PC-3 (cell line): ENCODE data around the gene ZNF837. TPM values are rescaled to one million over a fixed set of nuclear protein-coding genes. Genes with fewer than 3 reads are reported as not detected.

Experiments used
- ATAC-seq: fragments of 200-7000 bp; cut with Tn5 transposase; 2 replicates; pipeline ENCODE4 v1.9.1; 2020; ENCODE audit warnings: mild to moderate bottlenecking, moderate library complexity
- BruUV-seq: library from RNA; stranded (reverse); fragments of 400-500 nt; replicated peaks from 2 replicates; lab custom pipeline; 2021; lab: Mats Ljungman, UMichigan
- CTCF ChIA-PET: fragments of 300-600 bp; sonication (Branson Sonifier 250); formaldehyde crosslinking; loops from one replicate; lab custom pipeline; 2022; ENCODE audit warnings: antibody characterized with exemption; lab: Charles Lee
- POLR2A ChIA-PET: fragments of 300-600 bp; sonication (Branson Sonifier 250); formaldehyde crosslinking; loops from one replicate; lab custom pipeline; 2022; ENCODE audit warnings: antibody characterized with exemption; ENCODE audit not compliant: unreplicated experiment; lab: Charles Lee
- DNase-seq: peaks from one replicate; pipeline ENCODE4 v3.0.0-alpha.2; 2015
- H2AFZ ChIP-seq: fragments of 300-600 bp; sonication (generic); 2 replicates; pipeline ENCODE4 v1.6.0; 2016; ENCODE audit warnings: antibody characterized with exemption, low read length
- H3F3A ChIP-seq: fragments of 300-600 bp; sonication (generic); one replicate; pipeline ENCODE4 v1.6.0; 2017; ENCODE audit warnings: antibody characterized with exemption, low read length, control low read depth, mild to moderate bottlenecking; ENCODE audit not compliant: unreplicated experiment
- H3K27ac ChIP-seq: fragments of 300-600 bp; sonication (generic); 2 replicates; pipeline ENCODE4 v1.5.1; 2016; ENCODE audit warnings: mild to moderate bottlenecking, low read length
- H3K27me3 ChIP-seq: fragments of 300-600 bp; sonication (generic); 2 replicates; pipeline ENCODE4 v1.6.1; 2016; ENCODE audit warnings: low read length, mixed read lengths
- H3K36me3 ChIP-seq: fragments of 300-600 bp; sonication (generic); 2 replicates; pipeline ENCODE4 v1.6.1; 2016; ENCODE audit warnings: low read depth, mixed run types, low read length, mixed read lengths
- H3K4me1 ChIP-seq: fragments of 300-600 bp; sonication (generic); 2 replicates; pipeline ENCODE4 v1.5.1; 2016; ENCODE audit warnings: low read length; ENCODE audit not compliant: insufficient read depth
- H3K4me2 ChIP-seq: fragments of 300-600 bp; sonication (generic); 2 replicates; pipeline ENCODE4 v1.6.0; 2016; ENCODE audit warnings: low read length
- H3K4me3 ChIP-seq: fragments of 300-600 bp; sonication (generic); 2 replicates; pipeline ENCODE4 v1.5.1; 2016; ENCODE audit warnings: mild to moderate bottlenecking, low read length, mixed read lengths
- H3K79me2 ChIP-seq: fragments of 300-600 bp; sonication (generic); 2 replicates; pipeline ENCODE4 v1.6.1; 2017; ENCODE audit warnings: low read length, mixed read lengths
- H3K9ac ChIP-seq: fragments of 300-600 bp; sonication (generic); 2 replicates; pipeline ENCODE4 v1.6.0; 2016; ENCODE audit warnings: mild to moderate bottlenecking, low read length
- H3K9me2 ChIP-seq: fragments of 300-600 bp; sonication (generic); replicated peaks from 2 replicates; pipeline ENCODE4 v1.6.1; 2016; ENCODE audit warnings: mixed run types, low read length, mixed read lengths
- H3K9me3 ChIP-seq: fragments of 300-600 bp; sonication (generic); 2 replicates; pipeline ENCODE4 v1.6.1; 2016; ENCODE audit warnings: low read length, mixed read lengths
- H4K20me1 ChIP-seq: fragments of 300-600 bp; sonication (generic); 2 replicates; pipeline ENCODE4 v1.6.1; 2016; ENCODE audit warnings: low read length, mixed read lengths
- EZH2 ChIP-seq: fragments of 300-600 bp; sonication (generic); IDR thresholded peaks from one replicate; pipeline ENCODE4 v1.6.1; 2017; ENCODE audit warnings: antibody characterized with exemption, mild to moderate bottlenecking, low read length; ENCODE audit not compliant: unreplicated experiment
- EZH2phosphoT487 ChIP-seq: fragments of 300-600 bp; sonication (generic); IDR thresholded peaks from 2 replicates; pipeline ENCODE4 v1.6.1; 2018; ENCODE audit warnings: mild to moderate bottlenecking, antibody characterized with exemption, low read length, borderline replicate concordance
- intact Hi-C: fragments of 100-400 bp; cut with micrococcal nuclease; formaldehyde crosslinking; loops from 2 replicates; pipeline ENCODE4 v1.9.0; 2023
- total RNA-seq: library from RNA; depleted of rRNA; stranded (reverse); fragments of >200 nt; gene quantifications from 2 replicates; pipeline ENCODE4 v1.2.3, GENCODE V29; 2014
- TF ChIP-seq, protein P1 (sequence below): fragments of 300-600 bp; sonication (generic); conservative IDR thresholded peaks from 2 replicates; pipeline ENCODE4 v1.5.1; 2017; ENCODE audit warnings: antibody characterized with exemption, low read depth, mild to moderate bottlenecking, low read length

ZNF837 gene
- total RNA-seq, 1 experiment from 2014 or later, result 9.5 TPM

DNA sequence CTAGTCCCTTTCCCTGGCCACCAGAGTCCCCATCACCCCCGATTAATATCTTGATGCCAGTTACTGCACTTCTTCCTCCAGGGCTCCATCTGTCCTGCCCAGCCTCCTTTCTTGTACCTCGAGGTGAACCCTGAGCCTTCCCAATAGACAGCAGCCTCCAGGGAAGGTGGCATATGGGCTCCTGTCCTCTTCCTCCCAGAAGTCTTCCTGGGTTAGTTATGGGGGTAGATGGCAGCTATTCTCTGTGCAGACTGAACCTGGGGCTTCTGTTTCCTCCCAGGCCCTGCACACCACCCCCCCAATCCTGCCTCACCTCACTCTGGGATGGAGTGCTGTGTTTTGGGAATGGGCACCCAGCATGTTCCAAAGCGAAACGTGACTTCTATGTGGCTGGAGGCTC is 17.3 kb upstream of the ZNF837 start:
- no peaks in the 10 kb centered on the region for H3K9me3 ChIP-seq
- H3K4me1 ChIP-seq, result peaks cover 37% of the 10 kb centered on the region
- no peaks in the 10 kb centered on the region for H3K9me2 ChIP-seq
- intact Hi-C loops, result no loop called here
- no peak overlapping the region for H3K27ac ChIP-seq
- H3K4me2 ChIP-seq, result no peak overlapping the region
- H3K27me3 ChIP-seq, result no peaks in the 10 kb centered on the region
- H4K20me1 ChIP-seq, result peaks cover 21% of the 10 kb centered on the region
- peaks cover 11% of the 10 kb centered on the region for H3K79me2 ChIP-seq
- H3K36me3 ChIP-seq, result peaks cover 19% of the 10 kb centered on the region
- ChIA-PET CTCF (no interaction called here), POLR2A (no interaction called here)
- DNase-seq (no peak), ATAC-seq (no peak)
- no peak overlapping the region for H3K9ac ChIP-seq
- no peak overlapping the region for H2AFZ ChIP-seq
- H3K4me3 ChIP-seq, result no peak overlapping the region
- peaks cover 15% of the 10 kb centered on the region for H3F3A ChIP-seq
- TF ChIP-seq EZH2, result no peak
- TF ChIP-seq EZH2phosphoT487, result no peak
- TF ChIP-seq, protein P1, sequence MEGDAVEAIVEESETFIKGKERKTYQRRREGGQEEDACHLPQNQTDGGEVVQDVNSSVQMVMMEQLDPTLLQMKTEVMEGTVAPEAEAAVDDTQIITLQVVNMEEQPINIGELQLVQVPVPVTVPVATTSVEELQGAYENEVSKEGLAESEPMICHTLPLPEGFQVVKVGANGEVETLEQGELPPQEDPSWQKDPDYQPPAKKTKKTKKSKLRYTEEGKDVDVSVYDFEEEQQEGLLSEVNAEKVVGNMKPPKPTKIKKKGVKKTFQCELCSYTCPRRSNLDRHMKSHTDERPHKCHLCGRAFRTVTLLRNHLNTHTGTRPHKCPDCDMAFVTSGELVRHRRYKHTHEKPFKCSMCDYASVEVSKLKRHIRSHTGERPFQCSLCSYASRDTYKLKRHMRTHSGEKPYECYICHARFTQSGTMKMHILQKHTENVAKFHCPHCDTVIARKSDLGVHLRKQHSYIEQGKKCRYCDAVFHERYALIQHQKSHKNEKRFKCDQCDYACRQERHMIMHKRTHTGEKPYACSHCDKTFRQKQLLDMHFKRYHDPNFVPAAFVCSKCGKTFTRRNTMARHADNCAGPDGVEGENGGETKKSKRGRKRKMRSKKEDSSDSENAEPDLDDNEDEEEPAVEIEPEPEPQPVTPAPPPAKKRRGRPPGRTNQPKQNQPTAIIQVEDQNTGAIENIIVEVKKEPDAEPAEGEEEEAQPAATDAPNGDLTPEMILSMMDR, result no peak
- no TSS peak for BruUV-seq

DNA sequence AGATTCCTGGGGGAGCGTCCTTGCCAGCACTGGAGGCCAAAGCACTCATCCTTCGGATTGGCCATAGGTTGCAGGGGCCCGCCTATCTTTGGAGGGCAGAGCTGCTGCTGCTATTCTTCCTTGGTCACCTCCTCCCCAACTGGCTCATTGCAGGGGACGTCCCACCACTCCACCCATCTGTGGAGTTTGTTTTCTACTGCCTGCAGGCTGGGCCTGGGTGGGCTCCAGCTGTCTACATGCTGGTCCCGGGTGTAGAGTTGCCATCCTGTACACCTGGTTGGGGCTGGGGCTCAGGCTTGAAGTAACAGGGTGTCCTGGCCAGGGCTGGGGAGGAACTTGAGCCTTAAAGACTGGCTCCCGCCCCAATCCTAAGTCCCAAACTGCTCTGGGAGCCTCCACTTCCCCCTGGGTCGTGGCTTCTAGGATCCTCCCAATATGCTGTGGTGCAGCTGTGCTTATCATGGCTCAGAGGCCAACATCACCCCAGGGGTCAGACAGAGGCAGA is 16.8 kb upstream of the ZNF837 start:
- intact Hi-C loops, result no loop called here
- peaks cover 24% of the 10 kb centered on the region for H3K36me3 ChIP-seq
- H3K79me2 ChIP-seq, result peaks cover 15% of the 10 kb centered on the region
- DNase-seq, result no peak
- H3K4me3 ChIP-seq, result no peak overlapping the region
- H3K9ac ChIP-seq, result no peak overlapping the region
- BruUV-seq, result no TSS peak
- peaks cover 37% of the 10 kb centered on the region for H3K4me1 ChIP-seq
- no peak for ATAC-seq
- no peaks in the 10 kb centered on the region for H3K27me3 ChIP-seq
- CTCF ChIA-PET, result no interaction called here
- no peak overlapping the region for H3K4me2 ChIP-seq
- POLR2A ChIA-PET, result no interaction called here
- H3K9me2 ChIP-seq, result no peaks in the 10 kb centered on the region
- no peak overlapping the region for H3K27ac ChIP-seq
- no peaks in the 10 kb centered on the region for H3K9me3 ChIP-seq
- no peak overlapping the region for H2AFZ ChIP-seq
- peaks cover 25% of the 10 kb centered on the region for H4K20me1 ChIP-seq
- TF ChIP-seq EZH2, result no peak
- TF ChIP-seq, protein P1, result no peak
- TF ChIP-seq EZH2phosphoT487, result no peak
- peaks cover 19% of the 10 kb centered on the region for H3F3A ChIP-seq

- intact Hi-C loops, result no loop called here
- no peaks in the 10 kb centered on the region for H3K9me3 ChIP-seq
- peaks cover 22% of the 10 kb centered on the region for H3F3A ChIP-seq
- H3K4me1 ChIP-seq, result peaks cover 31% of the 10 kb centered on the region
- H3K4me2 ChIP-seq, result no peak overlapping the region
- H3K36me3 ChIP-seq, result peaks cover 28% of the 10 kb centered on the region
- no peak overlapping the region for H2AFZ ChIP-seq
- ChIA-PET POLR2A (no interaction called here), CTCF (no interaction called here)
- H3K4me3 ChIP-seq, result no peak overlapping the region
- TF ChIP-seq EZH2phosphoT487 (no peak), EZH2 (no peak)
- TF ChIP-seq, protein P1, result no peak
- peaks cover 30% of the 10 kb centered on the region for H4K20me1 ChIP-seq
- DNase-seq (no peak), ATAC-seq (no peak)
- BruUV-seq, result no TSS peak
- H3K9ac ChIP-seq, result no peak overlapping the region
- H3K79me2 ChIP-seq, result peaks cover 17% of the 10 kb centered on the region; the same call in 1 of the 2 replicates
- H3K27me3 ChIP-seq, result no peaks in the 10 kb centered on the region
- no peak overlapping the region for H3K27ac ChIP-seq
- H3K9me2 ChIP-seq, result no peaks in the 10 kb centered on the region
Observed at GRCh38 chr19:58396691-58397532, 16.1 kb upstream of the ZNF837 start.
